ENCODE results near the gene NEDD8.

NEDD8 gene

GRCh38 chr14:24262821-24263733 lies 30.9 kb upstream of the NEDD8 start, which contains the start of gene TGM1:
Gene TGM1 (minus strand): TSS chr14:24263177. CDS start chr14:24262352, 825 bp downstream.
- DNase-seq: no peak

DNA sequence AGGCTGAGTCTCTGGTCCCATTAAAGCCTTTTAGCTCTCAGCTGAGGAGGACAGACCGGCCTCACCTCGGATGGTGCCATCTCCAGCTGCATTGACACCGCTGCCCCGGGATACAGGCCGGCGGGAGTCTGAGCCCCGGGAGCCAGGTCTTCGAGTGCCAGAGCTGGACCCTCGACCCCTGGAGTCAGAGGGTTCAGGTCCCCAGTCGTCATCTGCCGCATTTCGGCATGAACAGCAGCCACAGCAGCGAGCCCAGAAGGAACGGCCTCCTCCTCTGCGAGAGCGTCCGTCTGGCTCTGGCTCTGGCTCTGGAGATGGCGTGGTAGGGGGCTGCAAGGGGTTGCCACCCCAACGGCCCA lies 29.8 kb upstream of the NEDD8 start:
- no peak for DNase-seq

GRCh38 chr14:24261256-24261968 lies 29.2 kb upstream of the NEDD8 start:
- DNase-seq: no peak

DNA sequence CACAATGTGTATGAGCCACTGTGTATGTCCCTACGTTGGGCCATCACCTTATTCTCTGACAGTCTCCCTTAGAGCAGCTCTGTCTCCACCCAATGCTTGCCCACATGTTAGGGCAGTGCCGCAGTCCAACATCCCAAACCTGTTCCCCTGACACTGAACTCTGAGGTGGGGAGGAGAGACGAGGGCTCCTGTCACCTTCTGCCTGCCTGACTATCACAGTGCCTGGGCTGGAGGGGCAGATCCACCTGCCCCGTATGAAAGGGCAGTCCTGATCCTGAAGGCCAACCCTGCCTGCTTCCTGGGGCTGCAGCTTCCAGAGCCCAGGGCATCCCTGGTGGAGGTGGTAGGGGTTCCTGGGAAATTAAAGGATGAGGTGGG lies 28.6 kb upstream of the NEDD8 start:
- no peak for DNase-seq

- DNase-seq: no peak
These were observed 28.0 kb upstream of the NEDD8 start for GRCh38 chr14:24260026-24260779.

DNA sequence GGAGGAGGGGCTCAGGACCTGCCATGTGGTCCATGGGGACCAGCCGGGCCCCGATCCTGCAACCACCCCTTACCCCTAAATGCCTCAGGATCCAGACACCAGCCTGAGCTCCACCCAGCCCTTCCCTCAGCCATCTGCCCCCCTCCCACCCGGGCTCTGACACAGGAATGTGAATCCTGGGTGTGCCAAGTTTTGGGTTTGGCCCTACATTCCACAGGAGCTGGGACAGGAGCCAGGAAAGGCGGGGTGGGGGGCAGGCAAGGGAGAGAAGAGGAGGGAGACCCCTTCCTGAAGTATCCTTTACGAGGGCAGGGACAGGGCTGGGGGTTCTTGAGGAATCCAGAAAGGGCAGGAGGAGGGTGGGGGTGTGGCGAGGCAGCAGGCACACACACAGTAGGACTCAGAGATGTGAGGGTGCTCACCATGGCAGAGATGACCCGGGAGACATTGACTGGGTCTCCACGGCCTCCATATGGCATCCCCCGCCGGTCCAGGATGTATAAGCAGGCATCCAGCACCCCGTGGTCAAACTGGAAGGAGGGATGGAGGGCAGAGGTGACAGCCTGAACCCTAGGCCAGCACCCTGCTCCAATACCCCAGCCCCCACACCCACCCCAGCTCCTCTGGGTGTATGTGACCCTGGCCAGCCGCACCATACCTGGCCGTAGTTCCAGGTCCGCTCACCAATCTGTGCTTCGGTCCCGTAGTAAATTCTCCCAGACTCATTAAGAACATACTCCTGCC lies 27.3 kb upstream of the NEDD8 start:
- DNase-seq: no peak

- no peak for DNase-seq
These were observed 26.5 kb upstream of the NEDD8 start for GRCh38 chr14:24258548-24259265.

- no peak for DNase-seq
These were observed 26.0 kb upstream of the NEDD8 start for GRCh38 chr14:24258119-24258518.

DNA sequence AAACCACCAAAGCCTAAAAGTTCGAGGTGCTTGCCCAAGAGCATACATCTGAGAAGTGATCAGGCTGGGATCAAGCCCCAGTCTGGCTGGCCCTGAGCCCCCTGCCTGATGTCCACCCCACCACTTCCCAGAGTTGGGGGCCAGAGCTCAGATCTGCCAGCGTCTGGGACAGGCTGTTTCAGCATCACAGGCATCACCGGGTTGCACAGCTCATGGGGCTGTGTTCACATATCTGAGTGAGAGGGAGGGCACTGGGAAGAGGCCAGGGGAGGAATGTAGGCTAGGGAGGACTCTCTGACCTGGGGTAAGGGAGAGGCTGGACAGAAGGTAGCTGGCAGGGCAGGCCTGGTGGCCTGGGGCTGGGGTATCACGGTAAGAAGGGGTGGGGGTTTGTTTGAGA lies 24.8 kb upstream of the NEDD8 start:
- no peak for DNase-seq

- DNase-seq: no peak
These were observed 24.0 kb upstream of the NEDD8 start for GRCh38 chr14:24255931-24256711.

DNA sequence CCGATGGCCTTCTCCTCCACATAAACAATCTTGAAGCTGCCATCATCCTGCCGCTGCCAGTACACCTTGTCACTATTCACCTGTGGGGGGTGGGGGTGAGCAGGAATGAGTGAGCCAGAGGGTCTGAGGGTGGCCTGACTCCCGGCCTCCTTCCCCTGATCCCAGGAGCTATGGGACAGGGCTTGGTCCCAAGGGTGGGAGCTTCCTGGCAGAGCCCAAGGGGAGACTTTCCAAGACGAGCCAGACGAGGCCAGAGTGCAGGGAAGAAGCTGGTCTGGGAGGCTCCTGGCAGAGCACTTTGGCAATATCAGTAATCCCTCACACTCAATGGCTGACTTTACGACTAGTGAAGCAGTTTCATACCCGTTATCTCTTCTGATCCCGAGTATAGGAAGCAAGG lies 23.3 kb upstream of the NEDD8 start:
- DNase-seq: no peak

DNA sequence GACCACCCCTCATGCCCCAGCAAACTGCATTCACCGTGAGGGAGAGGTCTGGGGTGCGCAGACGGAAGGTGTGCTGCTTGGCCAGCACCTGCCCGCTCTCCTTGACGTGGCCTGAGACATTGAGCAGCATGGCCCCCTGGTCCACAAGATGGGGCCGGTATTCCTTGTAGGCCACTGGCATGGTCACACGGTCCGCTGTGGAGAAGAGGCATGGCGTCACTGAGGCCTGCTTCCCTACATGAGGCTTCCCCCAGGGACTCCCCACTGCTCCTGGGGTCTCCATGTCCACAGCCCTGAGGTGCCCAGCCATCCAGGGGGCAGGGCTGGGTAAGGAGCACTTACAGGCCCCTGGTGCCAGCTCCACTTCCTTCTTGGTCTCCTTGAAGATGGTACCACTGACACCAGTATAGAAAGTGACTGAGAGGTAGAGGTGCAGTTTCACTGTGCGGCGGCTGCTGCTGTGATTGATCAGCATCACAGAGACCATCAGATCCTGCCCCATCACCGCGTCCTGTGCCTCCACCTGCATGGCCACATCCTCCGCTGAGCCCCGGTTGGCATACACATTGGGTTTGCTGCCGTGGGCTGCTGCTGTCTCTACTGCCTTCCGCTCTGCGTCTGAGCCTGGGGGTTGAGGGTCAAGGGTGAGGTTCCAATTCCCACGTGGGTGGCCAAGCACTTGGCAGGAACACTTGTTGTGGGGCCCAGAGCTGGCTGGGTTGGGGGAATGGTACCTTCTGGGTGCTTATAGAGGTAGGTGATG lies 22.6 kb upstream of the NEDD8 start:
- no peak for DNase-seq

DNA sequence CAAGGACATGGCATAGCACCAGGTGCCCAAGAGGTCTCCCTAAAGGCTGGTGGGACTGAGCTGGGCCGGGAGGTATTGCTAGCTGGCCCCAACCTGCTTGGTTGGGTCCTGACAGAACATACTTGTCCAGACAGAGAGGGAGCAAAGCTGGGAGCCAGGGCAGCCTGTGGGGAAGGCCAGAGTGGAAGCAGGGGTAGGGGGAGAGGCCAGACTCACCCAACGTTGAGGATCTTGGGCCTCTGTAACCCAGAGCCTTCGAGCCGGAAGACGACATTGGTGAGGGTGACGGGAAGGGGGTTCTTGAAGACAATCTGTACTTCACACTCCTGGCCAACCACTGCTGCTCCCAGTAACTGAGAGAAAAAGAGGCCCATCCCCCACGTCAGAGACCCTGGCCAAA lies 21.8 kb upstream of the NEDD8 start:
- DNase-seq: no peak

- DNase-seq: no peak
These were observed 20.3 kb upstream of the NEDD8 start for GRCh38 chr14:24252289-24253124.

DNA sequence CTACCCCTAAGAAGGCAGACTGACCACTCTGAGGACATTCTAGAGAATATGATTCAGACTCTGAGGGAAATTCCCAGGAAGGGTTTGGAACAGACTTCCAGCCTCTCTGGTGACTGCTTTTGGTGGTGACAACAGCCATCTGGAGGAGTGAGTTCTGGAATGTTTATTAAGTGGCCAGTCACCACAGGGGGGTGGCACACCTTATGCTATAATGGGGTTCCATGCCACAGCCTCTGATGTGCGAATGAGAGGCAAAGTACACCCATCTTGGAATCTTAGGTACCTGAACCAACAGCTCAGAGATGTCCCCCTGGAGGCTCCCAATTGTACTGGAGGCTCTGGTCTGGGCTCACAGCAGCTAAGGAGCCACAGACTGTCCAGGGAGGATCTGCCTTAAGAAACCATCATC lies 19.7 kb upstream of the NEDD8 start:
- no peak for DNase-seq

DNA sequence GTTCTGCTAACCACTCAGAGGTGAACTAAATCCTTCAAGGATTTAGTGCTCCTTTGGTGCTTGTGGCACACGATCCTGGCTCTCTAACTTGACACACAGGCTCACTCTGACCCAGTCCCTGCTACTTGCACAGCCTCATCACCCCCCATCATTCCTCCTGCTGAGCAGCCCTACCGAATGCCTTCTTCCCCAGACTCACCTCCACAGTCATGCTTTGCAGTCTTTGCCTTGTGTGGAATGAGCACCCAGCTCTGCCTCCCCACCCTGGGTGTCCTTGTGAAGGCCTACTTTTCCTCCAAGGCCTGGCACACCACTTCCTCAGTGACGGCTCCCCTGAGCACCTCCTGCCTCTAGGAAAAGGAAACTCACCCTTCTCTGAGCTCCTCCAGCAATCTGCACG lies 18.2 kb upstream of the NEDD8 start:
- DNase-seq: no peak

DNA sequence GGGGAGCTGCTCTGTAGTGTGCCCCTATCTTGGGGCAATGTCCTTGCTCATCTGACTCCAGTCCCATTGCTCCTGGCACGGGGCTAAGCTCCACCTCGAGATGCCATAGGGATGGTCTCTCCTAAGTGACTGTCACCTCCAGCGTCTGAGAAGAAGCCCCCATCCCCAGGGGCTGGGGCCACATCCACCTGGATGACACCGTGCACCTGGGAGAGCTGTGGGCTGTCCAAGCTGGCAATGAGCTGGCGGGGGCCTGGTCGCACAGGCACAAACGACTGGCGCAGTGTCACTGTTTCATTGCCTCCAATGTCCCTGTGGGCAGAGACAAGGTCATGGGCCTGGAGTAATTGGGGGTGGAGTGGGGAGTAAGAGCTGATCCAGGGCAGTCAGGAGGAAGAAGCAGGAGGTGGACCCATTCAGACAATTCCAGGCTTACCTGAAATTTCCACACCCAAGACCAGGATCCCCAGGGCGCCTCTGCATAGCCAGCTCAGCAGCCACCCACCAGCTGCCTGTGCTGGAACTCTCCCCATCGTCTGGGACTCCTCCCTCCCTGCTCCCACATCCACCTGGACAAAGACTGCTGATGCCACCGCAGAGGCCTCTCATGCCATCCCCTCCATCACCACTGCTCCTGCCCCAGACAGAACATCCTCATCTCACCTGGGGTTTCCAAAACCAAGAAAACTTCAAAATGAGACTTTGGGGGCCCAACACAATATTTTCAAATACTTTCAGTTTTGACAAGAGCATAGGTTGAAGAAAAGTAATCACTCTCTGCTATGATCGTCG lies 17.3 kb upstream of the NEDD8 start:
- no peak for DNase-seq

GRCh38 chr14:24247422-24247821 lies 15.3 kb upstream of the NEDD8 start:
- no peak for DNase-seq

DNA sequence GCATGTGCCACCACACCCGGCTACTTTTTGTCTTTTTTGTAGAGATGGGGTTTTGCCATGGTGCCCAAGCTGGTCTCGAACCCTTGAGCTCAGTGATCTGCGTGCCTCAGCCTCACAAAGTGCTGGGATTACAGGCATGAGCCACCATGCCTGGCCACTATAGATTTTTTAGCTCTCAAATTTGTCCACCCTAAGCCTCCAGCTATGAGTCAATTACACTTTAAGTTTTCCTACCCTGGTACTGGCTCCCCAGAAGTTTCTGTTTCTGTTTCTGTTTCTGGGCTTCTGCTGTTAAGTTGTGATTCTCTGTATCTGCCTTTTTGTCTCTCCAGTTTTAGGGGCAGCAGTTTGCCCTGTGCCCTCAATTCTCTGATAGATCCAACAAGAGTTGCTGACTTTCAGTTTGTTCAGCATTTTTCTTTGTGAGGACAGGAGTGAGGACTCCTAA lies 14.6 kb upstream of the NEDD8 start:
- DNase-seq: no peak
